HG03342 (cell line): ENCODE measurements around the gene SPTBN4.
"Not testable (repeated sequence)": the region's sequence is repeated elsewhere in the genome, so short reads cannot be mapped to it uniquely, and the experiment has no call there.

Experiments
- ATAC-seq: cut with Tn5 transposase; IDR thresholded peaks from one replicate; pipeline ENCODE4 v1.9.1; 2021; ENCODE audit warnings: mild to moderate bottlenecking, moderate library complexity; ENCODE audit not compliant: unreplicated experiment

SPTBN4 gene

GRCh38 chr19:40438284-40438683 lies 28.5 kb upstream of the SPTBN4 start:
- ATAC-seq = no peak

GRCh38 chr19:40441719-40442253 lies 25.0 kb upstream of the SPTBN4 start:
- ATAC-seq = no peak

- ATAC-seq = no peak
Observed at GRCh38 chr19:40442328-40443130, 24.3 kb upstream of the SPTBN4 start.

GRCh38 chr19:40443131-40443999 lies 23.4 kb upstream of the SPTBN4 start:
- ATAC-seq = peak; percentile 60

GRCh38 chr19:40444000-40444824 lies 22.6 kb upstream of the SPTBN4 start, which contains the start of gene SERTAD3:
Gene SERTAD3, minus strand, starts transcription at chr19:40444335. Its CDS starts 2,255 bp downstream, at chr19:40442080.
- peak; percentile 63 for ATAC-seq

- ATAC-seq = no peak
Observed at GRCh38 chr19:40444825-40445312, 21.9 kb upstream of the SPTBN4 start.

- ATAC-seq = no peak
Observed at GRCh38 chr19:40445780-40446262, 21.0 kb upstream of the SPTBN4 start.

GRCh38 chr19:40446263-40446784 lies 20.5 kb upstream of the SPTBN4 start:
- no peak for ATAC-seq

- ATAC-seq = no peak
Observed at GRCh38 chr19:40449506-40449905, 17.3 kb upstream of the SPTBN4 start.

GRCh38 chr19:40450664-40451063 lies 16.1 kb upstream of the SPTBN4 start:
- no peak for ATAC-seq

- no peak for ATAC-seq
Observed at GRCh38 chr19:40452016-40452415, 14.8 kb upstream of the SPTBN4 start.

GRCh38 chr19:40453151-40453735 lies 13.6 kb upstream of the SPTBN4 start:
- no peak for ATAC-seq

GRCh38 chr19:40453943-40454342 lies 12.9 kb upstream of the SPTBN4 start:
- not testable (repeated sequence) for ATAC-seq

GRCh38 chr19:40457048-40457447 lies 9.8 kb upstream of the SPTBN4 start:
- no peak for ATAC-seq

- no peak for ATAC-seq
Observed at GRCh38 chr19:40457953-40458596, 8.7 kb upstream of the SPTBN4 start.

GRCh38 chr19:40458597-40458974 lies 8.2 kb upstream of the SPTBN4 start:
- no peak for ATAC-seq

GRCh38 chr19:40460185-40460584 lies 6.6 kb upstream of the SPTBN4 start:
- no peak for ATAC-seq

GRCh38 chr19:40461669-40462221 lies 5.1 kb upstream of the SPTBN4 start:
- no peak for ATAC-seq

- ATAC-seq = not testable (repeated sequence)
Observed at GRCh38 chr19:40463587-40464037, 3.2 kb upstream of the SPTBN4 start.
